ENCODE data around the gene CDHR3. TPM values are rescaled to one million over a fixed set of nuclear protein-coding genes. Genes with fewer than 3 reads are reported as not detected.

The CDHR3 gene
- total RNA-seq, 2 donors from 2014 or later: 2.2 to 3.9 TPM

DNA sequence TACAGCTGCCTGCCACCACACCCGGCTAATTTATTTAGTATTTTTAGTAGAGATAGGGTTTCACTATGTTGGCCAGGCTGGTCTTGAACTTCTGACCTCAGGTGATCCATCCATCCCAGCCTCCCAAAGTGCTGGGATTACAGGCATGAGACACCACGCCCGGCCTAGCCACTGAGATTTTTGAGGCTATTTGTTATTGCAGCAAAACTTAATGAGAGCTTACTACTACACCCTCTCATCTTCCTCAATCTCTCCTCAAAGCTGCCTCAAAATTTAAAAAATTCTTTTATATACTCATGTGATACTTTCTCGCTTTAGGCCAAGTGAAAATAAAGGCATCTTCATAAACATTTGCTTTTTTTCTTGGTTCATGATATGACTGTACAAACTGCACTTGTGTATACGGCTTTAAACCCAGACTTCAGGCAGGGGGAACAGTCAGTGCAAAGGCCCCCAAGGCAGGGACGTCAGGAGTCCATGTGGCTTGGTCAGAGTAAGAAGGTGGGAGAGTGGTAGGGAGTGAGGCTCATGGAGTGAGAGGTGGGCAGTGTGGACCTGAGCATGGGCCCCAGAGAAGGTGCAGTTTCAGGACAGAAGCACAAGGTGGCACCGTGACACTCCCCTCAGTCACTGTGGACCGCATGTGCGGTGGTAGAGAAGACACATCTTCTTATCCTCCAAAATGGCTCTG, 93.6 kb downstream of the CDHR3 start:
- Histone ChIP-seq H3K9me3 (no peaks in the 10 kb centered on the region), H3K27ac (no peak overlapping the region), H3K36me3 (no peaks in the 10 kb centered on the region), H3K4me3 (no peak overlapping the region), H3K27me3 (replicated peaks; ENCODE audit: insufficient read depth) (no peaks in the 10 kb centered on the region), H3K4me1 (replicated peaks) (peaks cover 11% of the 10 kb centered on the region)
- TF ChIP-seq POLR2AphosphoS5 (IDR thresholded peaks at IDR 0.05) (peak; percentile 45), POLR2A (IDR thresholded peaks at IDR 0.05) (no peak)
- TF ChIP-seq, protein P1, sequence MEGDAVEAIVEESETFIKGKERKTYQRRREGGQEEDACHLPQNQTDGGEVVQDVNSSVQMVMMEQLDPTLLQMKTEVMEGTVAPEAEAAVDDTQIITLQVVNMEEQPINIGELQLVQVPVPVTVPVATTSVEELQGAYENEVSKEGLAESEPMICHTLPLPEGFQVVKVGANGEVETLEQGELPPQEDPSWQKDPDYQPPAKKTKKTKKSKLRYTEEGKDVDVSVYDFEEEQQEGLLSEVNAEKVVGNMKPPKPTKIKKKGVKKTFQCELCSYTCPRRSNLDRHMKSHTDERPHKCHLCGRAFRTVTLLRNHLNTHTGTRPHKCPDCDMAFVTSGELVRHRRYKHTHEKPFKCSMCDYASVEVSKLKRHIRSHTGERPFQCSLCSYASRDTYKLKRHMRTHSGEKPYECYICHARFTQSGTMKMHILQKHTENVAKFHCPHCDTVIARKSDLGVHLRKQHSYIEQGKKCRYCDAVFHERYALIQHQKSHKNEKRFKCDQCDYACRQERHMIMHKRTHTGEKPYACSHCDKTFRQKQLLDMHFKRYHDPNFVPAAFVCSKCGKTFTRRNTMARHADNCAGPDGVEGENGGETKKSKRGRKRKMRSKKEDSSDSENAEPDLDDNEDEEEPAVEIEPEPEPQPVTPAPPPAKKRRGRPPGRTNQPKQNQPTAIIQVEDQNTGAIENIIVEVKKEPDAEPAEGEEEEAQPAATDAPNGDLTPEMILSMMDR (IDR thresholded peaks at IDR 0.05): peak; percentile 60 to 94 (median 86)
- intact Hi-C loops (cut with DNase I): loop anchor here (2.0 kb wide), 1 partner anchor 96 kb away; no protein-coding TSS in a partner anchor
- WGBS: 47% methylated on average over 9 of the region's 9 CpGs
- peak; percentile 76 for DNase-seq (ENCODE audit: low spot score)

DNA sequence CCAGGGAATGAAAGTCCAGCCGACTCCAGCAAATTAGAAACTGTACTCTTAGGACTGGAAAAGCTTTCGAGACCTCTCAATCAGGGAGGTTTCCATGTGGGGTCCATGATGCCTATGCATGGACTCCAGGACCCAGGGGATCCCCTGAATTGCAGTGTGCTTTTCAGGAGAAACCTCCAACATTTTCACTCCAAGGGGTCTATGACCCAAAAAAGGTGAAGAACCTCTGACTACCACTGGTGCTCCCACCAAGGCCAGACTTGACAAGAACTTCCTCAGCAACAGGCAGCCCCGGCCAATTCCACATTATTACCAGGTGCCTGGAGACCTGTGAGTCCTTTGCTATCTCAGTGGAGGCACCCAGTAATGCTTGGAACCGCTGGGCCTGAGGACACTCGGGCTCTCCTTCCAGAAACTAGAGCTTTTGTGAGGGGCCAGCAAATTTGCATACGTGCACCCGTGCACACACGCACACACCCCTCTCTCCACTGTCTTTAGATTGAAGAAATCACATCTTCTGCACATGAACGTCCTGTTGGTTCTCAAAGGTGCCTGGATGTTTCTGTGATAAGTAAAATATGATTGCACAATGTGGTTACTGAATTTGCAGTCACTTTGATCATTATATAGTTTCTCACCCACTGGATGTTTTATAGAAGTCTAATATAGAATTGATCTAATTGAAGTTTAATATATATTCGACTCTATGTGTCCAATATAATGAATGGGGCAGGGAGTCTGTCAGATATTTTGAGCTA, 94.3 kb downstream of the CDHR3 start:
- 59% methylated on average over 10 of the region's 10 CpGs for WGBS
- peaks cover 11% of the 10 kb centered on the region for H3K4me1 ChIP-seq (replicated peaks)
- TF ChIP-seq, protein P1 (IDR thresholded peaks at IDR 0.05): no peak
- TF ChIP-seq POLR2A (IDR thresholded peaks at IDR 0.05) (no peak), POLR2AphosphoS5 (IDR thresholded peaks at IDR 0.05) (no peak)
- no peak overlapping the region for H3K4me3 ChIP-seq
- H3K27ac ChIP-seq: peak overlapping the region; percentile 55 to 60
- H3K9me3 ChIP-seq: no peaks in the 10 kb centered on the region
- H3K27me3 ChIP-seq (replicated peaks; ENCODE audit: insufficient read depth): no peaks in the 10 kb centered on the region
- intact Hi-C loops (cut with DNase I): loop anchor here (2.0 kb wide), 1 partner anchor 95 kb away; no protein-coding TSS in a partner anchor
- no peaks in the 10 kb centered on the region for H3K36me3 ChIP-seq
- DNase-seq (ENCODE audit: low spot score): no peak

DNA sequence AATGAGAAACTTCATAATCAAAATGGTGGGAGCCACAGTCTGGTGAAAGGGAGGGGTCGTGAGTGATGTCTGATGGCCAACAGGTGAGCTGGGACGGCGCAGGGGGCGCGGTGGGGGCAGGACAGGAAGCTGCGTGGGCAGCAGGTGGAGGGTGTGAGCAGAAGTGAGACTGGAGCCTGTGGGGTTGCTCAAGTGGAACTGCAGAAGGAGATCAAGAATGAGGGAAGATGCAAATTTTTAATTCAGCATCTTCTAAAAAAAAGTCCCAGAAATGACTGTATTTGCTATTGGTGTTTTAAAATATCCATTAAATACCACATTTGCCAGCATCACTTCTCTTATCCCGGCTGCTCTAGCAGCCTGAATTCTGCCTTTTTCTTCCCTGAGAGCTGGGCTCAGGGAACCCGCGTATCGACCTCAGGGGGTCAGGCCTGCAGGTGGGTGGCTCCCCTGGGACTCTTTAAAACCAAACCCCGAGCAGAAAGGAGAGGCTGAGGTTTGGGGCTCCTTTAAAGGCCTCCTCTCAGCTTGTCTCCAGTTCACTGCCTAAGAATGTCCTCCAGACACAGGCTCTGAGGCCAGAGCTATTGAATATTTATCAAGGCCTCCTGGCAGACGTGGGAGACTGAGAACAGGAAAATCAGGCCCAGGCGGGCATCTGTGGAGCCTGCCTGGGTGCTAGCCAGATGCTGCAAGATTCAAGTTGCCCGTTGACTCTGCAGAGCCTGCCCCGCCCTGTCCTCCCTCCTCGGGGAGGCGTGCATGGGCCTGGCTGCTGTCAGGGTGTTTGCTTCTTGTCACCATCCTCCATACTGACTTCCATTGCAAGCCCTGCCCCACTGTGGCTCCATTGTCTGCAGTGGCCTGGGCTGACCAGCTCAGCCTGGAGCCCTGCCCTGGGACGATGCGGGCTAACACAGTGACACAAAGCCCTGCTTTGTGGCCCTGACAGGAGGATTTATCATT, 95.2 kb downstream of the CDHR3 start:
- Histone ChIP-seq H3K36me3 (no peaks in the 10 kb centered on the region), H3K27ac (peak overlapping the region; percentile 55 to 64), H3K4me3 (no peak overlapping the region), H3K4me1 (replicated peaks) (peaks cover 11% of the 10 kb centered on the region), H3K9me3 (no peaks in the 10 kb centered on the region), H3K27me3 (replicated peaks; ENCODE audit: insufficient read depth) (no peaks in the 10 kb centered on the region)
- intact Hi-C loops (cut with DNase I): loop anchor here (2.0 kb wide), 1 partner anchor 95 kb away; no protein-coding TSS in a partner anchor
- 48% methylated on average over 19 of the region's 19 CpGs for WGBS
- TF ChIP-seq POLR2AphosphoS5 (IDR thresholded peaks at IDR 0.05) (peak; percentile 93), POLR2A (IDR thresholded peaks at IDR 0.05) (no peak)
- TF ChIP-seq, protein P1 (IDR thresholded peaks at IDR 0.05): peak in 2 of 4 experiments; percentile 5 to 14
- DNase-seq (ENCODE audit: low spot score): peak; percentile 98

DNA sequence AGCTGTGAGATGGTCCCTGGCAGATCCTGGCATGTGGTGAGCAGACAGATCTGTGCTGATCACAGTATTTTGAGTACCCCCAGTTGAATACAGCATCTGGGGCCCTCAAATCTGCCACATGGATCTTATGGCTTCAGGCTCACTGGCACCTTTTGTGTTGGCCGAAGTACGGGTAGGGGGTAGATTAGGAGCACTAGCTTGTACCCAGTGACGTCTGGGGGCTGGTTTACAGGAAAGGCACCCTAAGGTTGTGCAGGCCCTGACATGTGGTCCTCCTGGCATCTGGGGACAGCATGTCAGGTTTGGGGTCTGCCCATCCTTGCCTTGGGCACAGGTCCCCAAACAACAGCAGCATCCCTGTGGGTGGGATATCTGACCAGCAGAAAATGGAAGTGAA, 95.9 kb downstream of the CDHR3 start:
- Histone ChIP-seq H3K36me3 (no peaks in the 10 kb centered on the region), H3K4me1 (replicated peaks) (peaks cover 11% of the 10 kb centered on the region), H3K27me3 (replicated peaks; ENCODE audit: insufficient read depth) (no peaks in the 10 kb centered on the region), H3K27ac (peak overlapping the region; percentile 55 to 64), H3K4me3 (no peak overlapping the region), H3K9me3 (no peaks in the 10 kb centered on the region)
- intact Hi-C loops (cut with DNase I): no loop called here
- no peak for DNase-seq (ENCODE audit: low spot score)
- 55% methylated on average over 3 of the region's 3 CpGs for WGBS
- TF ChIP-seq, protein P1 (IDR thresholded peaks at IDR 0.05): no peak
- TF ChIP-seq POLR2A (IDR thresholded peaks at IDR 0.05) (no peak), POLR2AphosphoS5 (IDR thresholded peaks at IDR 0.05) (no peak)

Data from prostate gland (tissue), 2 donors.